SK-N-MC (cell line): ENCODE results near the gene TOP3A.

ENCODE experiments used
- EZH2 ChIP-seq: fragments of 200-600 bp; sonication (generic); IDR thresholded peaks from one replicate; pipeline ENCODE4 v1.6.1; 2017; ENCODE audit warnings: antibody characterized with exemption
- FOXP2 ChIP-seq: optimal IDR thresholded peaks from 2 replicates; pipeline ENCODE3; 2011; ENCODE audit warnings: mild to moderate bottlenecking, moderate library complexity; ENCODE audit not compliant: insufficient read depth; ENCODE audit errors: extremely low read length, control extremely low read depth
- POLR2AphosphoS5 ChIP-seq: IDR thresholded peaks from 2 replicates; pipeline ENCODE4 v1.6.1; 2012; ENCODE audit warnings: mild to moderate bottlenecking, low read depth, low read length, borderline replicate concordance

GRCh38 chr17:18263885-18264682, 50.7 kb downstream of the TOP3A start:
- TF ChIP-seq POLR2AphosphoS5: no peak
- TF ChIP-seq EZH2: no peak
- TF ChIP-seq FOXP2: no peak
